RPMI7951 (cell line): Measurements from ENCODE around the gene MRLN. TPM values are rescaled to one million over a fixed set of nuclear protein-coding genes. Genes with fewer than 3 reads are reported as not detected.

Experiments used
- DNase-seq: peaks from one replicate; pipeline ENCODE4 v3.0.0-alpha.2; 2012; ENCODE audit warnings: low read depth
- total RNA-seq: library from RNA; depleted of rRNA; stranded (reverse); fragments of >200 nt; shearing (Covaris generic); gene quantifications from 2 replicates; pipeline ENCODE4 v1.2.3, GENCODE V29; 2014; rRNA removed

MRLN gene
- total RNA-seq, 1 experiment from 2014 or later: not detected

- DNase-seq: no peak
These were observed 47.3 kb downstream of the MRLN start for GRCh38 chr10:59705931-59706330.

GRCh38 chr10:59704630-59705029 is 48.6 kb downstream of the MRLN start:
- no peak for DNase-seq

- no peak for DNase-seq
These were observed 50.9 kb downstream of the MRLN start for GRCh38 chr10:59702347-59702746.

DNA sequence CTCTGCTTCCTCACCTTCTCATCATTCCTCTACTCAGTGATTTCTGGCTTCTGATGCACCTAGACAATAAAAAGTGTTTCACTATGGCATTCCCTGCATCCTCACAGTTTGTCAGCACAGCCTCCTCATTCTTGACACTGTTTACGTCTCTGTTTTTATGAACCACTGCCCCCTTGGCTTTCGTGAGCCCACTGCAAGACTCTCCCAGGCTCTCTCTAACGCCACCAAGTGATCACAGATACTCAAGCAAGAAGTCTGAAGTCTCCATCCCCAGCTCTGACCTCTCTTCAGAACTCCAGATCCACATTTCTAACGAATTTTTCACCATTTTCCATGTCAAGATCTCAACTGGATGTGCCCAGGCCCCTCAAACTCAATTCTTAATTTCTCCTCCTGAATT is 52.5 kb downstream of the MRLN start:
- no peak for DNase-seq

GRCh38 chr10:59698326-59698725 is 54.9 kb downstream of the MRLN start:
- DNase-seq: no peak

GRCh38 chr10:59695637-59696036 is 57.6 kb downstream of the MRLN start:
- no peak for DNase-seq

DNA sequence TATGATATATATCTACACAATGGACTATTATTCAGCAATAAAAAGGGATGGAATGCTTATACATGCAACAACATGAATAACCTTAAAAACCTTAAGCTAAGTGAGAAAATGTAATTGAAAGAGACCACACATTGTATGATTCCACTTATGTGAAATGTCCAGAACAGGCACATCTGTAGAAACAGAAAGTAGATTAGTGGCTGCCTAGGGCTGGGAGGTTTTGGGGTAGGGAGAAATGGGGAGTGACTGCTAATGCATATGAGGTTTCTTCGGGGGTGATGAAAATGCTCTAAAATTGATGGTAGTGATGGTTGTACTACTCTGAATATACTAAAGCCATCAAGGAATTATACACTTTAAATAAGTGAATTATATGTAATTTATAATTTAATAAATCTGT is 58.3 kb downstream of the MRLN start:
- no peak for DNase-seq

GRCh38 chr10:59692113-59692512 is 61.1 kb downstream of the MRLN start:
- DNase-seq: no peak

DNA sequence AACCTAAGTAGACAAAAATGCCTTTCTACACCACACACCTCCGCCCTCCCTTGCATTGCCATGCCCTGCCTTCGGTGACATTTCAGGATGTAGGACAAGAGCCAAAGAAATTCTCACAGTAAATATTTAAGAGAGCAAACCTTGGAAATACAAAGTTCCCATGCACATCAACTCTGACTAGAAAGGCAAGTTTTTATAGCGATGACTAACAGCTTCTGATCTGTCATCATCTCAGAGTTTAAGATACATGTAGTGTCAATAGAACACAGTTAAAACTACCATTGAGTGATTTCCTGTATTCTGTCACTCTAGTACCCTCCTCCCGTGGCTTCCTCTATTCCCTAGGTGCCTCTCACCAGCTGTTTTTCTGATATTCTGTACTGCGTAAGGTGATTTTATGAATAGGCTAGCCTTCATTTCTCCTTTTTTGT is 64.3 kb downstream of the MRLN start:
- DNase-seq: no peak

- no peak for DNase-seq
These were observed 65.6 kb downstream of the MRLN start for GRCh38 chr10:59687657-59688056.

Other genes with a start within 250 kb of the MRLN start
- gene SLC16A9, start 43.6 kb downstream of the MRLN start, total RNA-seq: under 0.01 TPM in 1 of 2 replicates, not detected in the other
- 11.4 and 13.2 TPM in 2 replicates for gene CCDC6, start 153.1 kb upstream of the MRLN start, total RNA-seq